Right lobe of liver (tissue), 4 donors: ENCODE data around the gene VPS11.

Experiments
- POLR2A ChIP-seq: fragments of 450-650 bp; IDR thresholded peaks from one replicate; pipeline ENCODE4 v1.6.1; 2017; ENCODE audit warnings: antibody characterized with exemption, mild to moderate bottlenecking
- TF ChIP-seq, protein P1 (sequence below), 4 donors: fragments of 200-600 bp in 3 of 4; fragments of 450-650 bp in 1 of 4; IDR thresholded peaks; one replicate each; pipeline versions ENCODE4 v1.5.1 to v1.8.0; 2016 to 2022; ENCODE audit warnings: antibody characterized with exemption in 4 of 4, mild to moderate bottlenecking in 2 of 4
- donor health status: DM: no; HTN: no; CAD: no.
- donor health status: DM: no; HTN: no; CAD: no.
- donor health status: DM: no; HTN: yes; CAD: no.

DNA sequence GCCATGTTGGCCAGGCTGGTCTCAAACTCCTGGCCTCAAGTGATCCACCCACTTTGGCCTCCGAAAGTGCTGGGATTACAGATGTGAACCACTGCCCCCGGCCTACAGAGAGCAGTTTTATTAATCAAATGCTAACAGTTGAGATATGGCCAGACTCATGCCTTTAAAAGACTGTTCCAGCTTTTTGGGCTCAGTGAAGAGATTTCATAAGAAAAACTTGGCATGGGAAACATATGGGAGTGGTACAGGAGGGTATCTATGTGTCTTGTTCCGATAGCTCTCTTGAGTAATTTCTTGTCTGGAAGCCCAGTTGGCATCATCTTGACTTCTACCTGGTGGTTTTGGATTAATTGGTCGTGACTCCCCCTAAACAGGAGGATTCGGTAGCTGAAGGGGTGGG, 28.7 kb upstream of the VPS11 start:
- no peak for TF ChIP-seq POLR2A
- TF ChIP-seq, protein P1, sequence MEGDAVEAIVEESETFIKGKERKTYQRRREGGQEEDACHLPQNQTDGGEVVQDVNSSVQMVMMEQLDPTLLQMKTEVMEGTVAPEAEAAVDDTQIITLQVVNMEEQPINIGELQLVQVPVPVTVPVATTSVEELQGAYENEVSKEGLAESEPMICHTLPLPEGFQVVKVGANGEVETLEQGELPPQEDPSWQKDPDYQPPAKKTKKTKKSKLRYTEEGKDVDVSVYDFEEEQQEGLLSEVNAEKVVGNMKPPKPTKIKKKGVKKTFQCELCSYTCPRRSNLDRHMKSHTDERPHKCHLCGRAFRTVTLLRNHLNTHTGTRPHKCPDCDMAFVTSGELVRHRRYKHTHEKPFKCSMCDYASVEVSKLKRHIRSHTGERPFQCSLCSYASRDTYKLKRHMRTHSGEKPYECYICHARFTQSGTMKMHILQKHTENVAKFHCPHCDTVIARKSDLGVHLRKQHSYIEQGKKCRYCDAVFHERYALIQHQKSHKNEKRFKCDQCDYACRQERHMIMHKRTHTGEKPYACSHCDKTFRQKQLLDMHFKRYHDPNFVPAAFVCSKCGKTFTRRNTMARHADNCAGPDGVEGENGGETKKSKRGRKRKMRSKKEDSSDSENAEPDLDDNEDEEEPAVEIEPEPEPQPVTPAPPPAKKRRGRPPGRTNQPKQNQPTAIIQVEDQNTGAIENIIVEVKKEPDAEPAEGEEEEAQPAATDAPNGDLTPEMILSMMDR (IDR thresholded peaks at IDR 0.05): no peak
